PC-3 (cell line): ENCODE results near the gene ASB13. TPM values are rescaled to one million over a fixed set of nuclear protein-coding genes. Genes with fewer than 3 reads are reported as not detected.

Experiments
- ATAC-seq: fragments of 200-7000 bp; cut with Tn5 transposase; 2 replicates; pipeline ENCODE4 v1.9.1; 2020; ENCODE audit warnings: mild to moderate bottlenecking, moderate library complexity
- BruUV-seq: library from RNA; stranded (reverse); fragments of 400-500 nt; replicated peaks from 2 replicates; lab custom pipeline; 2021; lab: Mats Ljungman, UMichigan
- CTCF ChIA-PET: fragments of 300-600 bp; sonication (Branson Sonifier 250); formaldehyde crosslinking; loops from one replicate; lab custom pipeline; 2022; ENCODE audit warnings: antibody characterized with exemption; lab: Charles Lee
- POLR2A ChIA-PET: fragments of 300-600 bp; sonication (Branson Sonifier 250); formaldehyde crosslinking; loops from one replicate; lab custom pipeline; 2022; ENCODE audit warnings: antibody characterized with exemption; ENCODE audit not compliant: unreplicated experiment; lab: Charles Lee
- DNase-seq: peaks from one replicate; pipeline ENCODE4 v3.0.0-alpha.2; 2015
- H2AFZ ChIP-seq: fragments of 300-600 bp; sonication (generic); 2 replicates; pipeline ENCODE4 v1.6.0; 2016; ENCODE audit warnings: antibody characterized with exemption, low read length
- H3F3A ChIP-seq: fragments of 300-600 bp; sonication (generic); one replicate; pipeline ENCODE4 v1.6.0; 2017; ENCODE audit warnings: antibody characterized with exemption, low read length, control low read depth, mild to moderate bottlenecking; ENCODE audit not compliant: unreplicated experiment
- H3K27ac ChIP-seq: fragments of 300-600 bp; sonication (generic); 2 replicates; pipeline ENCODE4 v1.5.1; 2016; ENCODE audit warnings: mild to moderate bottlenecking, low read length
- H3K27me3 ChIP-seq: fragments of 300-600 bp; sonication (generic); 2 replicates; pipeline ENCODE4 v1.6.1; 2016; ENCODE audit warnings: low read length, mixed read lengths
- H3K36me3 ChIP-seq: fragments of 300-600 bp; sonication (generic); 2 replicates; pipeline ENCODE4 v1.6.1; 2016; ENCODE audit warnings: low read depth, mixed run types, low read length, mixed read lengths
- H3K4me1 ChIP-seq: fragments of 300-600 bp; sonication (generic); 2 replicates; pipeline ENCODE4 v1.5.1; 2016; ENCODE audit warnings: low read length; ENCODE audit not compliant: insufficient read depth
- H3K4me2 ChIP-seq: fragments of 300-600 bp; sonication (generic); 2 replicates; pipeline ENCODE4 v1.6.0; 2016; ENCODE audit warnings: low read length
- H3K4me3 ChIP-seq: fragments of 300-600 bp; sonication (generic); 2 replicates; pipeline ENCODE4 v1.5.1; 2016; ENCODE audit warnings: mild to moderate bottlenecking, low read length, mixed read lengths
- H3K79me2 ChIP-seq: fragments of 300-600 bp; sonication (generic); 2 replicates; pipeline ENCODE4 v1.6.1; 2017; ENCODE audit warnings: low read length, mixed read lengths
- H3K9ac ChIP-seq: fragments of 300-600 bp; sonication (generic); 2 replicates; pipeline ENCODE4 v1.6.0; 2016; ENCODE audit warnings: mild to moderate bottlenecking, low read length
- H3K9me2 ChIP-seq: fragments of 300-600 bp; sonication (generic); replicated peaks from 2 replicates; pipeline ENCODE4 v1.6.1; 2016; ENCODE audit warnings: mixed run types, low read length, mixed read lengths
- H3K9me3 ChIP-seq: fragments of 300-600 bp; sonication (generic); 2 replicates; pipeline ENCODE4 v1.6.1; 2016; ENCODE audit warnings: low read length, mixed read lengths
- H4K20me1 ChIP-seq: fragments of 300-600 bp; sonication (generic); 2 replicates; pipeline ENCODE4 v1.6.1; 2016; ENCODE audit warnings: low read length, mixed read lengths
- EZH2 ChIP-seq: fragments of 300-600 bp; sonication (generic); IDR thresholded peaks from one replicate; pipeline ENCODE4 v1.6.1; 2017; ENCODE audit warnings: antibody characterized with exemption, mild to moderate bottlenecking, low read length; ENCODE audit not compliant: unreplicated experiment
- EZH2phosphoT487 ChIP-seq: fragments of 300-600 bp; sonication (generic); IDR thresholded peaks from 2 replicates; pipeline ENCODE4 v1.6.1; 2018; ENCODE audit warnings: mild to moderate bottlenecking, antibody characterized with exemption, low read length, borderline replicate concordance
- intact Hi-C: fragments of 100-400 bp; cut with micrococcal nuclease; formaldehyde crosslinking; loops from 2 replicates; pipeline ENCODE4 v1.9.0; 2023
- total RNA-seq: library from RNA; depleted of rRNA; stranded (reverse); fragments of >200 nt; gene quantifications from 2 replicates; pipeline ENCODE4 v1.2.3, GENCODE V29; 2014
- TF ChIP-seq, protein P1 (sequence below): fragments of 300-600 bp; sonication (generic); conservative IDR thresholded peaks from 2 replicates; pipeline ENCODE4 v1.5.1; 2017; ENCODE audit warnings: antibody characterized with exemption, low read depth, mild to moderate bottlenecking, low read length

The ASB13 gene
- total RNA-seq, 1 experiment from 2014 or later = 6.6 TPM

- Histone ChIP-seq H3F3A (no peaks in the 10 kb centered on the region), H3K36me3 (no peaks in the 10 kb centered on the region), H3K4me1 (no peaks in the 10 kb centered on the region), H3K9me3 (no peaks in the 10 kb centered on the region), H3K9ac (no peak overlapping the region), H3K27ac (no peak overlapping the region), H3K9me2 (no peaks in the 10 kb centered on the region), H3K79me2 (peaks cover 100% of the 10 kb centered on the region), H2AFZ (no peak overlapping the region), H3K27me3 (no peaks in the 10 kb centered on the region), H3K4me3 (no peak overlapping the region), H3K4me2 (no peak overlapping the region), H4K20me1 (no peaks in the 10 kb centered on the region)
- no peak for DNase-seq
- ChIA-PET CTCF (no interaction called here), POLR2A (no interaction called here)
- TF ChIP-seq EZH2 = no peak
- TF ChIP-seq, protein P1, sequence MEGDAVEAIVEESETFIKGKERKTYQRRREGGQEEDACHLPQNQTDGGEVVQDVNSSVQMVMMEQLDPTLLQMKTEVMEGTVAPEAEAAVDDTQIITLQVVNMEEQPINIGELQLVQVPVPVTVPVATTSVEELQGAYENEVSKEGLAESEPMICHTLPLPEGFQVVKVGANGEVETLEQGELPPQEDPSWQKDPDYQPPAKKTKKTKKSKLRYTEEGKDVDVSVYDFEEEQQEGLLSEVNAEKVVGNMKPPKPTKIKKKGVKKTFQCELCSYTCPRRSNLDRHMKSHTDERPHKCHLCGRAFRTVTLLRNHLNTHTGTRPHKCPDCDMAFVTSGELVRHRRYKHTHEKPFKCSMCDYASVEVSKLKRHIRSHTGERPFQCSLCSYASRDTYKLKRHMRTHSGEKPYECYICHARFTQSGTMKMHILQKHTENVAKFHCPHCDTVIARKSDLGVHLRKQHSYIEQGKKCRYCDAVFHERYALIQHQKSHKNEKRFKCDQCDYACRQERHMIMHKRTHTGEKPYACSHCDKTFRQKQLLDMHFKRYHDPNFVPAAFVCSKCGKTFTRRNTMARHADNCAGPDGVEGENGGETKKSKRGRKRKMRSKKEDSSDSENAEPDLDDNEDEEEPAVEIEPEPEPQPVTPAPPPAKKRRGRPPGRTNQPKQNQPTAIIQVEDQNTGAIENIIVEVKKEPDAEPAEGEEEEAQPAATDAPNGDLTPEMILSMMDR = no peak
- TF ChIP-seq EZH2phosphoT487 = no peak
- no peak for ATAC-seq
- BruUV-seq = no TSS peak
- intact Hi-C loops = no loop called here
Measured at GRCh38 chr10:5698062-5698461, 31.7 kb upstream of the ASB13 start.

DNA sequence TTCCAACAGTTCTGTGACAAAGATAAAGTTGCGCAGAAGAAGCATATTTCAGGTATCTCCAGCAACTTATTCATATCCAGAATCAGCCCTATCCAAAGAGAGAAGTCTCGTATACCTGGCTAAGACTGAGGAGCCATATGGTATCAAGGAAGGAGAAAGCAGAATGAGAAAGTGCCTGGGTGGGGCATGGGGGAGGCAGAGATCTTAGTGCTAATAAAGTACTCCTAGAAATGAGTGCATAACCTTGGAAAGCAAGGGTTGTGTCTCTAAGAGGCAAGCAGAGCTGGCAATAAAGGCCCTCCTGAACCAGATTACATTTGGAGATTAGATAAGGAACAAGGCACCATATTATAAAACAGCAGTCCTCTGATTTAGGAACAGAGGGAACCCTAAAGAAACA is 30.9 kb upstream of the ASB13 start:
- Histone ChIP-seq H3K9me2 (no peaks in the 10 kb centered on the region), H3K9ac (no peak overlapping the region), H3K36me3 (no peaks in the 10 kb centered on the region), H3F3A (no peaks in the 10 kb centered on the region), H3K9me3 (no peaks in the 10 kb centered on the region), H3K4me3 (no peak overlapping the region), H4K20me1 (no peaks in the 10 kb centered on the region), H3K27ac (no peak overlapping the region), H3K4me1 (no peaks in the 10 kb centered on the region), H3K79me2 (peaks cover 100% of the 10 kb centered on the region), H3K4me2 (no peak overlapping the region), H2AFZ (no peak overlapping the region), H3K27me3 (no peaks in the 10 kb centered on the region)
- ChIA-PET POLR2A (no interaction called here), CTCF (no interaction called here)
- no TSS peak for BruUV-seq
- DNase-seq = no peak
- ATAC-seq = no peak
- intact Hi-C loops = no loop called here
- TF ChIP-seq, protein P1 = no peak
- TF ChIP-seq EZH2 (no peak), EZH2phosphoT487 (no peak)

GRCh38 chr10:5694573-5694972 is 28.2 kb upstream of the ASB13 start:
- Histone ChIP-seq H3K79me2 (peaks cover 100% of the 10 kb centered on the region), H3K9me2 (no peaks in the 10 kb centered on the region), H3K27me3 (no peaks in the 10 kb centered on the region), H3K4me2 (no peak overlapping the region), H3K36me3 (no peaks in the 10 kb centered on the region), H3K27ac (no peak overlapping the region), H4K20me1 (no peaks in the 10 kb centered on the region), H3K4me1 (no peaks in the 10 kb centered on the region), H3K9ac (no peak overlapping the region), H3K4me3 (no peak overlapping the region), H3K9me3 (no peaks in the 10 kb centered on the region), H2AFZ (no peak overlapping the region), H3F3A (no peaks in the 10 kb centered on the region)
- intact Hi-C loops = no loop called here
- BruUV-seq = no TSS peak
- DNase-seq = no peak
- ChIA-PET CTCF (no interaction called here), POLR2A (no interaction called here)
- TF ChIP-seq EZH2 (no peak), EZH2phosphoT487 (no peak)
- TF ChIP-seq, protein P1 = no peak
- no peak for ATAC-seq
